COLO829 (cell line): ENCODE results near the gene GSE1.

ENCODE experiments used
- DNase-seq: peaks from one replicate; pipeline ENCODE4 v3.0.0; 2012; ENCODE audit warnings: low spot score

GSE1 gene

GRCh38 chr16:85634747-85635544 lies 21.8 kb downstream of the GSE1 start:
- DNase-seq = no peak

- no peak for DNase-seq
These were observed 22.5 kb downstream of the GSE1 start for GRCh38 chr16:85635545-85636140.

GRCh38 chr16:85636234-85636812 lies 23.2 kb downstream of the GSE1 start:
- DNase-seq = no peak

- no peak for DNase-seq
These were observed 24.1 kb downstream of the GSE1 start for GRCh38 chr16:85637061-85637807.

GRCh38 chr16:85637808-85638647 lies 24.9 kb downstream of the GSE1 start:
- no peak for DNase-seq

- DNase-seq = no peak
These were observed 25.7 kb downstream of the GSE1 start for GRCh38 chr16:85638695-85639409.

- no peak for DNase-seq
These were observed 26.6 kb downstream of the GSE1 start for GRCh38 chr16:85639529-85640253.

- DNase-seq = no peak
These were observed 27.1 kb downstream of the GSE1 start for GRCh38 chr16:85640254-85640558.

GRCh38 chr16:85640585-85640984 lies 27.5 kb downstream of the GSE1 start:
- no peak for DNase-seq

- DNase-seq = no peak
These were observed 28.2 kb downstream of the GSE1 start for GRCh38 chr16:85641305-85641704.

GRCh38 chr16:85641776-85642176 lies 28.7 kb downstream of the GSE1 start:
- DNase-seq = no peak

- no peak for DNase-seq
These were observed 29.7 kb downstream of the GSE1 start for GRCh38 chr16:85642762-85643358.

- DNase-seq = no peak
These were observed 30.5 kb downstream of the GSE1 start for GRCh38 chr16:85643631-85644030.

- DNase-seq = no peak
These were observed 31.1 kb downstream of the GSE1 start for GRCh38 chr16:85644093-85644712.

- DNase-seq = no peak
These were observed 32.0 kb downstream of the GSE1 start for GRCh38 chr16:85645021-85645589.

- no peak for DNase-seq
These were observed 33.3 kb downstream of the GSE1 start for GRCh38 chr16:85646358-85646907.

GRCh38 chr16:85646976-85647375 lies 33.9 kb downstream of the GSE1 start:
- no peak for DNase-seq

- no peak for DNase-seq
These were observed 35.1 kb downstream of the GSE1 start for GRCh38 chr16:85648070-85648714.

GRCh38 chr16:85648805-85649204 lies 35.7 kb downstream of the GSE1 start:
- DNase-seq = no peak
